ENCODE measurements around the gene DSTN.

GRCh38 chr20:17630151-17630805, 60.4 kb downstream of the DSTN start:
- TF ChIP-seq CTCF (IDR thresholded peaks at IDR 0.05) = no peak
- no peak for TF ChIP-seq POLR2AphosphoS5 (IDR thresholded peaks at IDR 0.05)

Data from stomach (tissue), 4 donors.